ENCODE measurements around the gene SLMAP.

SLMAP gene

DNA sequence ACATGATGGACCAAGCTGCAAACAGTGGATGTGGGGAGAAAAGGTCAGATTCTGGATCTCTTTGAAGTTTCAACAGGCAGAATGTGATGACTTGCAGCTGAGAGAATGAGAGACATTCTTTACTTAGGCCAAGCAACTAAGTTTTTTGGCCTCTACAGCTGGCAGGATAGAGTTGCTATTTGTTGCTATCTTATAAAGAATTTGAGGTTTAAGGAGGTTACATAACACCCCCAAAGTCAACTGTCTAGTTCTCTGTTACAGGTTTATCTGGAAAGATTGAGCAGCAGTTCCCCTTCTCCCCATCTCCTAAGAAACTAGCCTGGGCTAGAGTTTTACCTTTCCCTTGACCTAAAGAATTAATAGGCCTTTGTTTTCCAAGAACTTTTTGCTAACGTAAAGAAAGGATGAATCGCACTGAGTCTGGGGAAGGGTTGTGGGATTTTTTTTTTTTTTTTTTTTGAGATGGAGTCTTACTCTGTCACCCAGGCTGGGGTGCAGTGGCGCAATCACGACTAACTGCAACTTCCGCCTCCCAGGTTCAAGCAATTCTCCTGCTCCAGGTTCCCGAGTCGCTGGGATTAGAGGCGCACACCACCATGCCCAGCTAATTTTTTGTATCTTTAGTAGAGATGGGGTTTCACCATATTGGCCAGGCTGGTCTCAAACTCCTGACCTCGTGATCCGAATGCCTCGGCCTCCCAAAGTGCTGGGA is 26.6 kb upstream of the SLMAP start:
- H3K9me3 ChIP-seq (ENCODE audit: control insufficient read depth in 5 of 5, low read length in 5 of 5): no peaks in the 10 kb centered on the region
- no peaks in the 10 kb centered on the region for H3K36me3 ChIP-seq (ENCODE audit: control insufficient read depth in 5 of 5, insufficient read depth in 5 of 5, low read length in 5 of 5)
- H3K4me3 ChIP-seq (ENCODE audit: low read depth in 1 of 5, low read length in 5 of 5): no peak overlapping the region
- no peaks in the 10 kb centered on the region for H3K4me1 ChIP-seq (ENCODE audit: control insufficient read depth in 5 of 5, insufficient read depth in 5 of 5, low read length in 5 of 5)
- H3K27me3 ChIP-seq (ENCODE audit: control insufficient read depth in 5 of 5, insufficient read depth in 4 of 5, low read length in 5 of 5): no peaks in the 10 kb centered on the region
- H3K9ac ChIP-seq (ENCODE audit: low read length in 5 of 5): no peak overlapping the region
- no peak overlapping the region for H3K27ac ChIP-seq (ENCODE audit: low read depth, low read length)

DNA sequence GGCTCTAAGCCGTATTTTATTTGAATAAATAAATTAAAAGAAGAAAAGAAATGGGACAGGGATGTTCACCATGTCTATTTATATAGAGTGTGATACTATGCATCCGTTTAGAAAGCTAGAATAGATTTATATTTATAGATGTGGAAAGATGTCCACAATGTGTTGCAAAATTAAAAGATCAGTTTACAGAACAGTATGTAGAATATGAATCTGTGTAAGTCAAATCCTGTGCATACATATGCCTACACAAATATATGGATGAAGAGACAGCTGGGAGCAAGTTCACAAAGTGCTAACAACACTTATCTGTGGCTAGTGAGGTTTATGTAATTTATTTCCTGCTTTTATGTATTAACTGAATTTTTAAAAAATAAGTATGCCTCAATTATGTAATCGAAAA is 25.4 kb upstream of the SLMAP start:
- H3K9ac ChIP-seq (ENCODE audit: low read length in 5 of 5): no peak overlapping the region
- no peak overlapping the region for H3K4me3 ChIP-seq (ENCODE audit: low read depth in 1 of 5, low read length in 5 of 5)
- no peaks in the 10 kb centered on the region for H3K9me3 ChIP-seq (ENCODE audit: control insufficient read depth in 5 of 5, low read length in 5 of 5)
- H3K27me3 ChIP-seq (ENCODE audit: control insufficient read depth in 5 of 5, insufficient read depth in 4 of 5, low read length in 5 of 5): no peaks in the 10 kb centered on the region
- no peak overlapping the region for H3K27ac ChIP-seq (ENCODE audit: low read depth, low read length)
- H3K4me1 ChIP-seq (ENCODE audit: control insufficient read depth in 5 of 5, insufficient read depth in 5 of 5, low read length in 5 of 5): no peaks in the 10 kb centered on the region
- H3K36me3 ChIP-seq (ENCODE audit: control insufficient read depth in 5 of 5, insufficient read depth in 5 of 5, low read length in 5 of 5): no peaks in the 10 kb centered on the region

DNA sequence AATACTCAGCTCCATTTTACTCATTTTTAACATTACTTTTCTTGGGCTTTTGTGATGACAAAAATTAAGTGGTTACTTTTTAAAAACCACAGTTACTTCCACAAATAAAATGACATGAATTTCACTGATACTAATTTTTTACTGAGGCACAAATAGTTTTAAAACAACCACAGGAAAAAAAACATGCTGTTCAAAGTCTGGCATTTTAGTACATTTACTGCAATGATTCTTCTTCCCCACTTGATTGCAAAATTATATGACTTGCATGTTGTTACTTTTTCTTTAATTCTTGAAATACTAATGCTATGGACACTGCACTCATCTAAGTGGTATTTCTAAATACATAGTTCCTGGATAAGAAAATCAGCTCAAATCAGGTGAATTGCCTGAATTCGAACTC is 24.8 kb upstream of the SLMAP start:
- no peaks in the 10 kb centered on the region for H3K9me3 ChIP-seq (ENCODE audit: control insufficient read depth in 5 of 5, low read length in 5 of 5)
- no peaks in the 10 kb centered on the region for H3K27me3 ChIP-seq (ENCODE audit: control insufficient read depth in 5 of 5, insufficient read depth in 4 of 5, low read length in 5 of 5)
- no peak overlapping the region for H3K9ac ChIP-seq (ENCODE audit: low read length in 5 of 5)
- H3K36me3 ChIP-seq (ENCODE audit: control insufficient read depth in 5 of 5, insufficient read depth in 5 of 5, low read length in 5 of 5): no peaks in the 10 kb centered on the region
- no peak overlapping the region for H3K27ac ChIP-seq (ENCODE audit: low read depth, low read length)
- no peak overlapping the region for H3K4me3 ChIP-seq (ENCODE audit: low read depth in 1 of 5, low read length in 5 of 5)
- no peaks in the 10 kb centered on the region for H3K4me1 ChIP-seq (ENCODE audit: control insufficient read depth in 5 of 5, insufficient read depth in 5 of 5, low read length in 5 of 5)

DNA sequence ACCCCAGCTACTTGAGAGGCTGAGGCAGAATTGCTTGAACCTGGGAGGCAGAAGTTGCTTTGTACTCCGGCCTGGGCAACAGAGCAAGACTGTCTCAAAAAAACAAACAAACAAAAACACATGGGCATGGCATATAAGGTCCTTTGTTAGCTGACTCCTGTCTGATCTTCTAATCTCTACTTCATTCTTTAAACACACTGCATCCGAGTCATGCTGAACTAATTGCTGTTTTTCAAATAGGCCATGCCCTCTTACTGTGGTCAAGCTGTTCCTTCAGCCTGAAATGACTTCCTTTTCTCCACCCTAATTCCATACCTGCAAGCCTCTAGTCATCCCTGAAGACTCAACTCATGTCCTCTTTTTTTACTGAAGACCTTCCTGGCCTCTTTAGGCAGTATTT is 22.3 kb upstream of the SLMAP start:
- Histone ChIP-seq H3K4me1 (ENCODE audit: control insufficient read depth in 5 of 5, insufficient read depth in 5 of 5, low read length in 5 of 5) (no peaks in the 10 kb centered on the region), H3K36me3 (ENCODE audit: control insufficient read depth in 5 of 5, insufficient read depth in 5 of 5, low read length in 5 of 5) (no peaks in the 10 kb centered on the region), H3K27me3 (ENCODE audit: control insufficient read depth in 5 of 5, insufficient read depth in 4 of 5, low read length in 5 of 5) (no peaks in the 10 kb centered on the region), H3K9me3 (ENCODE audit: control insufficient read depth in 5 of 5, low read length in 5 of 5) (no peaks in the 10 kb centered on the region), H3K4me3 (ENCODE audit: low read depth in 1 of 5, low read length in 5 of 5) (no peak overlapping the region), H3K27ac (ENCODE audit: low read depth, low read length) (no peak overlapping the region), H3K9ac (ENCODE audit: low read length in 5 of 5) (no peak overlapping the region)

DNA sequence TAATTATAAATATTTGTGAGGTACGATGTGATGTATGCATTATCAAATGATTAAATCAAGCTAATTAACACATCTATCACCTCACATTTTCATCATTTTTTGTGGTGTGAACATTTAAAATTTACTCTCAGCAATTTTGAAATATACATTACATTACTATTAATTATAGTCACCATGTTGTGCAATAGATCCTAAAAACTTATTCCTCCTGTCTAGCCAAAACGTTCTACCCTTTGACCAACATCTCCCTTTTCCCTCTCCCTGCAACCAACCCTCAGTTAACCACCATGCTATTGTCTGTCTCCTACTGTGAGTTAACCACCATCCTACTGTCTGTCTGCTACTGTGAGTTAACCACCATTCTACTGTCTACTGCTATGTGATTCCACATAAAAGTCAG is 20.7 kb upstream of the SLMAP start:
- Histone ChIP-seq H3K4me1 (ENCODE audit: control insufficient read depth in 5 of 5, insufficient read depth in 5 of 5, low read length in 5 of 5) (no peaks in the 10 kb centered on the region), H3K9me3 (ENCODE audit: control insufficient read depth in 5 of 5, low read length in 5 of 5) (no peaks in the 10 kb centered on the region), H3K27me3 (ENCODE audit: control insufficient read depth in 5 of 5, insufficient read depth in 4 of 5, low read length in 5 of 5) (no peaks in the 10 kb centered on the region), H3K36me3 (ENCODE audit: control insufficient read depth in 5 of 5, insufficient read depth in 5 of 5, low read length in 5 of 5) (no peaks in the 10 kb centered on the region), H3K4me3 (ENCODE audit: low read depth in 1 of 5, low read length in 5 of 5) (no peak overlapping the region), H3K9ac (ENCODE audit: low read length in 5 of 5) (no peak overlapping the region), H3K27ac (ENCODE audit: low read depth, low read length) (no peak overlapping the region)

DNA sequence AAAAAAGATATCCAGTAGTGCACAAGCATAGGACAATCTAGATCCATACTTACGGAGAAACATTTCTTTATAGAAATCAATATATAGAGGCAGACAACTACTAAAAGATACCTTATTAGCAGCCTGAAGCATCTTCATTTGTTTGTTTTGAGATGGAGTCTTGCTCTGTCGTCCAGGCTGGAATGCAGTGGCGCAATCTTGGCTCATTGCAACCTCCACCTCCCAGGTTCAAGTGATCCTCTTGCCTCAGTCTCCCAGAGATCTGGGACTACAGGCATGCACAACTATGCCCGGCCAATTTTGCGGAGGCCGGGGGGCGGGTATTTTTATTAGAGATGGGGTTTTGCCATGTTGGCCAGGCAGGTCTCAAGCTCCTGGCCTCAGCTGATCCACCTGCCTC is 18.3 kb upstream of the SLMAP start:
- H3K27ac ChIP-seq (ENCODE audit: low read depth, low read length): no peak overlapping the region
- H3K9ac ChIP-seq (ENCODE audit: low read length in 5 of 5): no peak overlapping the region
- no peaks in the 10 kb centered on the region for H3K36me3 ChIP-seq (ENCODE audit: control insufficient read depth in 5 of 5, insufficient read depth in 5 of 5, low read length in 5 of 5)
- H3K27me3 ChIP-seq (ENCODE audit: control insufficient read depth in 5 of 5, insufficient read depth in 4 of 5, low read length in 5 of 5): no peaks in the 10 kb centered on the region
- no peaks in the 10 kb centered on the region for H3K4me1 ChIP-seq (ENCODE audit: control insufficient read depth in 5 of 5, insufficient read depth in 5 of 5, low read length in 5 of 5)
- H3K4me3 ChIP-seq (ENCODE audit: low read depth in 1 of 5, low read length in 5 of 5): no peak overlapping the region
- H3K9me3 ChIP-seq (ENCODE audit: control insufficient read depth in 5 of 5, low read length in 5 of 5): no peaks in the 10 kb centered on the region

DNA sequence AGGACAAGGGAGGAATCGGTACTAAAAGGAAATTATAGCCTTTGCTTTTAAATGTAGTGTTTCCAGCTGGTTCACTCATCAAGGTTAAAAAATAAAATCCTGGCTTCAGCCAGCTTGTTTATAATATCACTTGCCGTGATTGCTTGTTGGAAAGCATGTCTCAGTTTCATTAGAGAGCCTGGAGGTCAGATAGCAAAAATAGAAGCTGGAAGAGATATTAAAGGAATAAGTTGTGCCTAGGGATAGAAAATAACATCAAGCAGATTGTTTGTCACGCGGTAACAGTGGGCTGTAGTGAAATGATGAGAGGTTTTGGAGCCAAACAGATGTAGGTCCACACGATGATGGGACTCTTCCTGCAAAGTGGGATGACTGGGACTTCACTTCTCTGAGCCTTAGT is 17.7 kb upstream of the SLMAP start:
- H3K27me3 ChIP-seq (ENCODE audit: control insufficient read depth in 5 of 5, insufficient read depth in 4 of 5, low read length in 5 of 5): no peaks in the 10 kb centered on the region
- no peak overlapping the region for H3K9ac ChIP-seq (ENCODE audit: low read length in 5 of 5)
- no peak overlapping the region for H3K4me3 ChIP-seq (ENCODE audit: low read depth in 1 of 5, low read length in 5 of 5)
- H3K27ac ChIP-seq (ENCODE audit: low read depth, low read length): no peak overlapping the region
- no peaks in the 10 kb centered on the region for H3K36me3 ChIP-seq (ENCODE audit: control insufficient read depth in 5 of 5, insufficient read depth in 5 of 5, low read length in 5 of 5)
- H3K4me1 ChIP-seq (ENCODE audit: control insufficient read depth in 5 of 5, insufficient read depth in 5 of 5, low read length in 5 of 5): no peaks in the 10 kb centered on the region
- no peaks in the 10 kb centered on the region for H3K9me3 ChIP-seq (ENCODE audit: control insufficient read depth in 5 of 5, low read length in 5 of 5)

DNA sequence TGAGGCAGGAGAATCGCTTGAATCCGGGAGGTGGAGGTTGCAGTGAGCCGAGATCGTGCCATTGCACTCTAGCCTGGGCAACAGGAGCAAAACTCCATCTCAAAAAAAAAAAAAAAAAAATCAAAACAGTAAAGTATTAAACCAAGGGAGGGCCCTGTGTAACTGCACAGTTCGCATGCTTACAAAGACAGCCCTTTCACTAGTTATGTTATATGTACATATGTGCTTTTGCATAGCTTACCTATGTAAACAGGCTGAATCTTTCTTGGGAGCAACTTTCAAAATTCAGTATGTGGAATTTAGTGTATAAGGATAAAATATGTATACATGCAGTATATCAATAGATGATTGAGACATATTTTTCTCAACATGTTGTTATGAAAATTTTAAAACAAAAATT is 16.1 kb upstream of the SLMAP start:
- no peak overlapping the region for H3K9ac ChIP-seq (ENCODE audit: low read length in 5 of 5)

DNA sequence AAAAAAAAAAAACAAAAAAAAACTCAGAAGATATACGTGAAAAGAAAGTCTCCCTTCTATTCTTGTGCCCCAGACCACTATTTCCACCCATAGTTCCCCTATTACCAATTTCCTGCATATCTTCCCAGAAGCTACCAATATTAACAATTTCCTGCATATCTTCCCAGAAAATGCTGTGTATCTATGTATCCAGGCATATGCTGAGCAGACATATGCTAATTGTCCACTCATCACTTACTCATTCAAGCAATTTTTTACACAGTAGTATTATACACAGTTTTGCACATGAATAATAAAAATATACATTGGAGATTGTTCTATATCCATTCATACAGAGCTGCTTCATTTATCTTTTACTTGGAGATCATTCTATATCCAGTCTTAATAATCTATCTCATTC is 12.6 kb upstream of the SLMAP start:
- no peak overlapping the region for H3K9ac ChIP-seq (ENCODE audit: low read length in 5 of 5)
- H3K27me3 ChIP-seq (ENCODE audit: control insufficient read depth in 5 of 5, insufficient read depth in 4 of 5, low read length in 5 of 5): no peaks in the 10 kb centered on the region
- no peak overlapping the region for H3K4me3 ChIP-seq (ENCODE audit: low read depth in 1 of 5, low read length in 5 of 5)
- H3K36me3 ChIP-seq (ENCODE audit: control insufficient read depth in 5 of 5, insufficient read depth in 5 of 5, low read length in 5 of 5): no peaks in the 10 kb centered on the region
- no peaks in the 10 kb centered on the region for H3K9me3 ChIP-seq (ENCODE audit: control insufficient read depth in 5 of 5, low read length in 5 of 5)
- peaks cover 0 to 2% (median 0%) of the 10 kb centered on the region in 5 donors for H3K4me1 ChIP-seq (ENCODE audit: control insufficient read depth in 5 of 5, insufficient read depth in 5 of 5, low read length in 5 of 5)
- no peak overlapping the region for H3K27ac ChIP-seq (ENCODE audit: low read depth, low read length)

More for the DNA sequence above, 16.1 kb upstream of the SLMAP start:
- H3K4me3 ChIP-seq (ENCODE audit: low read depth in 1 of 5, low read length in 5 of 5): no peak overlapping the region
- no peak overlapping the region for H3K27ac ChIP-seq (ENCODE audit: low read depth, low read length)
- H3K36me3 ChIP-seq (ENCODE audit: control insufficient read depth in 5 of 5, insufficient read depth in 5 of 5, low read length in 5 of 5): no peaks in the 10 kb centered on the region
- H3K27me3 ChIP-seq (ENCODE audit: control insufficient read depth in 5 of 5, insufficient read depth in 4 of 5, low read length in 5 of 5): no peaks in the 10 kb centered on the region
- no peaks in the 10 kb centered on the region for H3K9me3 ChIP-seq (ENCODE audit: control insufficient read depth in 5 of 5, low read length in 5 of 5)
- H3K4me1 ChIP-seq (ENCODE audit: control insufficient read depth in 5 of 5, insufficient read depth in 5 of 5, low read length in 5 of 5): no peaks in the 10 kb centered on the region

DNA sequence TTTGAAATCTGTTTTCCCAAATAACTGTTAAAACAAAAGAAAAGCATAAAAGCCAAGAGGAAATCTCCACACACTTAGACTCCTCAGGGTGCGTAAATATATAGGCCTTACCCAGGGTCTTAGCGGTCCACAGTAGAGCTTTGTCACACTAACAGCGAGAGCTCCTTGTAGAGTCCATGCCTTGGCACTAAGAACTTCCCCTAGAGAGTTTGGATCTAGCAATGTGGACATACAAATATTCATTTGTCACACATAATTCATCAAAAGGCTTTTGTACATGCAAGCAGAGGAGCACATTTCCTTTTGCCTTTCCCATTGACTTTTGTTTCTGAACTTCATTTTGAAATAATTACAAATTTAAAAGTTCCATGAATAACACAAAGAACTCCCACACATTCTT is 11.0 kb upstream of the SLMAP start:
- H3K9me3 ChIP-seq (ENCODE audit: control insufficient read depth in 5 of 5, low read length in 5 of 5): no peaks in the 10 kb centered on the region
- no peak overlapping the region for H3K27ac ChIP-seq (ENCODE audit: low read depth, low read length)
- H3K36me3 ChIP-seq (ENCODE audit: control insufficient read depth in 5 of 5, insufficient read depth in 5 of 5, low read length in 5 of 5): no peaks in the 10 kb centered on the region
- no peaks in the 10 kb centered on the region for H3K27me3 ChIP-seq (ENCODE audit: control insufficient read depth in 5 of 5, insufficient read depth in 4 of 5, low read length in 5 of 5)
- no peak overlapping the region for H3K9ac ChIP-seq (ENCODE audit: low read length in 5 of 5)
- no peak overlapping the region for H3K4me3 ChIP-seq (ENCODE audit: low read depth in 1 of 5, low read length in 5 of 5)
- peaks cover 0 to 2% (median 0%) of the 10 kb centered on the region in 5 donors for H3K4me1 ChIP-seq (ENCODE audit: control insufficient read depth in 5 of 5, insufficient read depth in 5 of 5, low read length in 5 of 5)
